IMR-90 (cell line): ENCODE measurements around the gene SIRT5.

Experiments
- CEBPB ChIP-seq: IDR thresholded peaks from 2 replicates; pipeline ENCODE4 v1.6.1; 2012; ENCODE audit warnings: low read depth, low read length, improper control_type of control experiment
- NFE2L2 ChIP-seq: fragments of 150-350 bp; IDR thresholded peaks from 2 replicates; pipeline ENCODE4 v1.6.1; 2016; ENCODE audit warnings: low read depth, mild to moderate bottlenecking, low read length
- POLR2A ChIP-seq: IDR thresholded peaks from 2 replicates; pipeline ENCODE4 v1.6.1; 2012; ENCODE audit warnings: mild to moderate bottlenecking, low read depth, low read length
- RAD21 ChIP-seq: IDR thresholded peaks from 2 replicates; pipeline ENCODE4 v1.6.1; 2012; ENCODE audit warnings: low read length, improper control_type of control experiment
- TF ChIP-seq, protein P1 (sequence below): conservative IDR thresholded peaks from 2 replicates; pipeline ENCODE4 v1.5.1; 2012; ENCODE audit warnings: mild to moderate bottlenecking, low read depth, low read length, improper control_type of control experiment

- no peak for TF ChIP-seq RAD21
- TF ChIP-seq, protein P1, sequence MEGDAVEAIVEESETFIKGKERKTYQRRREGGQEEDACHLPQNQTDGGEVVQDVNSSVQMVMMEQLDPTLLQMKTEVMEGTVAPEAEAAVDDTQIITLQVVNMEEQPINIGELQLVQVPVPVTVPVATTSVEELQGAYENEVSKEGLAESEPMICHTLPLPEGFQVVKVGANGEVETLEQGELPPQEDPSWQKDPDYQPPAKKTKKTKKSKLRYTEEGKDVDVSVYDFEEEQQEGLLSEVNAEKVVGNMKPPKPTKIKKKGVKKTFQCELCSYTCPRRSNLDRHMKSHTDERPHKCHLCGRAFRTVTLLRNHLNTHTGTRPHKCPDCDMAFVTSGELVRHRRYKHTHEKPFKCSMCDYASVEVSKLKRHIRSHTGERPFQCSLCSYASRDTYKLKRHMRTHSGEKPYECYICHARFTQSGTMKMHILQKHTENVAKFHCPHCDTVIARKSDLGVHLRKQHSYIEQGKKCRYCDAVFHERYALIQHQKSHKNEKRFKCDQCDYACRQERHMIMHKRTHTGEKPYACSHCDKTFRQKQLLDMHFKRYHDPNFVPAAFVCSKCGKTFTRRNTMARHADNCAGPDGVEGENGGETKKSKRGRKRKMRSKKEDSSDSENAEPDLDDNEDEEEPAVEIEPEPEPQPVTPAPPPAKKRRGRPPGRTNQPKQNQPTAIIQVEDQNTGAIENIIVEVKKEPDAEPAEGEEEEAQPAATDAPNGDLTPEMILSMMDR, result no peak
- no peak for TF ChIP-seq CEBPB
- no peak for TF ChIP-seq POLR2A
- no peak for TF ChIP-seq NFE2L2
Observed at GRCh38 chr6:13527671-13528056, 46.7 kb upstream of the SIRT5 start.
